GM08714 (cell line): ENCODE data around the gene MARS1.
"Not testable (repeated sequence)": the region's sequence is repeated elsewhere in the genome, so short reads cannot be mapped to it uniquely, and the experiment has no call there.

ENCODE experiments used
- H3K4me3 ChIP-seq: fragments of 200-500 bp; sonication (Bioruptor generic); 2 replicates; pipeline ENCODE4 v1.5.1; 2014; ENCODE audit warnings: mild to moderate bottlenecking, low read length, inconsistent platforms
- ZNF274 ChIP-seq: IDR thresholded peaks from 2 replicates; pipeline ENCODE4 v1.6.1; 2012; ENCODE audit warnings: mild to moderate bottlenecking, low read depth, low read length

The MARS1 gene

GRCh38 chr12:57488402-57489156 lies 711 bp downstream of the MARS1 start:
- no peak for TF ChIP-seq ZNF274
- H3K4me3 ChIP-seq: peak overlapping the region; percentile 85

GRCh38 chr12:57489157-57489641 lies 1.3 kb downstream of the MARS1 start:
- peak overlapping the region; percentile 85 for H3K4me3 ChIP-seq
- no peak for TF ChIP-seq ZNF274

- no peak overlapping the region for H3K4me3 ChIP-seq
- TF ChIP-seq ZNF274: no peak
These were observed 2.3 kb downstream of the MARS1 start for GRCh38 chr12:57490126-57490525.

- TF ChIP-seq ZNF274: no peak
- H3K4me3 ChIP-seq: no peak overlapping the region
These were observed 3.8 kb downstream of the MARS1 start for GRCh38 chr12:57491393-57492280.

GRCh38 chr12:57495051-57495701 lies 7.3 kb downstream of the MARS1 start:
- H3K4me3 ChIP-seq: not testable (repeated sequence)

- no peak overlapping the region for H3K4me3 ChIP-seq
- no peak for TF ChIP-seq ZNF274
These were observed 9.0 kb downstream of the MARS1 start for GRCh38 chr12:57496822-57497221.

- no peak for TF ChIP-seq ZNF274
- no peak overlapping the region for H3K4me3 ChIP-seq
These were observed 9.6 kb downstream of the MARS1 start for GRCh38 chr12:57497223-57498131.

- no peak for TF ChIP-seq ZNF274
- H3K4me3 ChIP-seq: no peak overlapping the region
These were observed 10.2 kb downstream of the MARS1 start for GRCh38 chr12:57498132-57498502.

GRCh38 chr12:57498571-57498970 lies 10.7 kb downstream of the MARS1 start:
- TF ChIP-seq ZNF274: no peak
- H3K4me3 ChIP-seq: no peak overlapping the region

- TF ChIP-seq ZNF274: no peak
- H3K4me3 ChIP-seq: no peak overlapping the region
These were observed 12.3 kb downstream of the MARS1 start for GRCh38 chr12:57500213-57500612.

- H3K4me3 ChIP-seq: not testable (repeated sequence)
These were observed 14.6 kb downstream of the MARS1 start for GRCh38 chr12:57502311-57502969.

- not testable (repeated sequence) for H3K4me3 ChIP-seq
These were observed 18.7 kb downstream of the MARS1 start for GRCh38 chr12:57506541-57506940.

- not testable (repeated sequence) for H3K4me3 ChIP-seq
These were observed 19.9 kb downstream of the MARS1 start for GRCh38 chr12:57507796-57508195.
